Right hindlimb (tissue), 1 donor: Measurements from ENCODE around the gene SFXN2.
"Not testable (repeated sequence)": the region's sequence is repeated elsewhere in the genome, so short reads cannot be mapped to it uniquely, and the experiment has no call there.

Source experiments
- DNase-seq: peaks from one replicate; pipeline ENCODE4 v3.0.0-alpha.2; 2018

SFXN2 gene

GRCh38 chr10:102721954-102722353, 7.5 kb downstream of the SFXN2 start:
- DNase-seq = no peak

DNA sequence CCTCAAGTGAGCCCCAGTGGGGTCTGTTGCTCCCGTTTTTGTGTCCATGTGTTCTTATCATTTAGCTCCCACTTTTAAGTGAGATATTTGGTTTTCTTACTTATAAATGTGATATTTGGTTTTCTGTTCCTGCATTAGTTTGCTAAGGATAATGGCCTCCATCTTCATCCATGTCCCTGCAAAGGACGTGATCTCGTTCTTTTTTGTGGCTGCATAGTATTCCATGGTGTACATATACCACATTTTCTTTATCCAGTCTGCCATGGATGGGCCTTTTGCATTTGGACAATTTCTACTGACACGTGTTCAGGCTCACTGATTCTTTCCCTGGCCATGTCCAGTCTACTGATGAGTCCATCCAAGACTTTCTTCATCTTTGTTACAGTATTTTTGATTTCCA, 9.6 kb downstream of the SFXN2 start:
- DNase-seq = no peak

DNA sequence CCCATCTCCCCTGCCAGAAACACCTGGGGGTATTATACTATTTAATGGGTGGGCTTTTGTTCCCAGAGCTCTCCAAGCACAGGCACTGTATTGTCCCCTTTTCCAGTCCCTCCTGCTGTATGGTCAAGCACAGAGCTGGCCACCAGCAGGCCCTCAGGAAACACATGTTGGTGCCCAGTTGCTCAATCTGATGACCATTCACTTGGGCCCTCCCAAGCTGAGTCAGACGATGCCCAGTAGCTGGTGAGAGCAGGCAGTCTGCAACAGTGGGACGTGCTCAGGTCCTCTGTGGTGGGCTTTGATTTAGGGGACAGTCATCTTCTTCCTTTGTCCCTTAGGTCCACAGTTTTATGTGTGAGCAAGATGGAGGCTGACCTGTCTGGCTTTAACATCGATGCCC, 11.8 kb downstream of the SFXN2 start:
- DNase-seq = no peak

- DNase-seq = no peak
These were observed 12.8 kb downstream of the SFXN2 start for GRCh38 chr10:102727037-102727818.

- DNase-seq = peak; percentile 86
These were observed 14.9 kb downstream of the SFXN2 start for GRCh38 chr10:102729029-102730026.

GRCh38 chr10:102731222-102731800, 16.9 kb downstream of the SFXN2 start:
- DNase-seq = no peak

- DNase-seq = no peak
These were observed 18.2 kb downstream of the SFXN2 start for GRCh38 chr10:102732661-102733060.

- DNase-seq = no peak
These were observed 20.7 kb downstream of the SFXN2 start for GRCh38 chr10:102735065-102735562.

DNA sequence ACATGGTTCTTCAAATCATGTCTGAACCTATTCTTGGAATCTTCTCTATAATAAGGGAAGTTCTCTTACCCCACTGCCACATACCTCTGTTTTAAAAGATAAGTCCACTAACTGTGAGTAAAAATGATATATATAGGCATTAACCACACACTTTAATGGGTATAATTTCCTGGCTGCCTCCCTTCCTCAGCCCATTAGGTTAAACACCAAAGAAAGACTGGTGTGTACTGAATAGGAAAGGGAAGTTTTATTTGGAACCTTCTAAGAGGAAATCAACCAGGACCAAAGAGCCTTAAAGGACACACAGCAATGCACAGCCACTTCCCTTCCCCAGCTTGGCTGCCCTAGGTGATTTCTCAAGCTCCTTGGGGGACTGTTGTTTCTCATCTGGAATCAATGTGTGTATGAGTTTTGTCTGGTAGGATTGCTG, 24.3 kb downstream of the SFXN2 start:
- DNase-seq = no peak

- DNase-seq = no peak
These were observed 25.8 kb downstream of the SFXN2 start for GRCh38 chr10:102740229-102740628.

DNA sequence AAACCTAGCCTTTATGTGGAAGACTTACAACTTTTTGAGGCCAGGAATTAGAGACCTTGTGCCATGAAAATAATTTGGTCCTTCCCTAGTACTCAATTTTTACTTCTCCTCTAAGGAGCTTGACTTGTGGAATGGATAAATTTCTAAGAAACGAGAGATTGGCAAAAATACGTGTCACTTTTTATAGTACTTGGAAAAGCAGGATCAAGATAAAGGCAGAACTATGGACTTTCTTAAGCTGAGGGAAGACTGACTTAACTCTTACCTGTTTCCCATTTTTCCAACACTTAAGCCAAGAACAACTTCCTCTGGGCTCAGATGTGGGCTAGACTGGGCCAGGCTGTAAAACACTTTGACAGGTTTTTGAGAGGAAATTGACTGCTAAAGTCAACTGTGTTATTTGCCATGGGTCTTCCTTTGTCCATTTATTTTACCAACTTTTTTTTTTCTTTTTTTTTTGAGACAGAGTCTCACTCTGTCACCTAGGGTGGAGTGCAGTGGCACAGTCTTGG, 27.3 kb downstream of the SFXN2 start:
- peak; percentile 41 for DNase-seq

GRCh38 chr10:102742313-102742712, 27.9 kb downstream of the SFXN2 start:
- DNase-seq = not testable (repeated sequence)

DNA sequence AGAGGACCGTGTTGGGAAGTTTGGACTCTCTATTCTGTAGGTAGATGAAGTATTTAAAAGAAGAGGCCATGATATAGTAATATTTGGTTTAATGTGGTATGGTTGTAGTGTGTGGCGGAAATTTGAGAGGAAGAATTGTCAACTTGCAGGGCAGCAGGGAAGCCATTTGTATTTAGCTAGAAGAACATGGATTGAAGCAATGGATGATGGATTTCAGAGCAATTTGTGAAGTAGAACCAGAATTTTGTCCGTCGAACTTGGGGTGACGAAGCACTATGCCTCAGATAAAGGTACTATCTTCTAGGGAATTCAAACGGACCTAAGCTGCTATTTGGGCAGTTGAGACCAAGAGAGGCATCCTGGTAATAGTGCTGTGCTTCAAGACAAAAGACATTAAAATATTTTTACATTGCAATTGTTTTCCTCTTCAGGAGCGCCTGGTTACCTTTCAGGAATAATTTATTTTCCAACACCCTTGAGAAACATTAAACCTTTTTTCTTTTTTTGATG, 28.7 kb downstream of the SFXN2 start:
- no peak for DNase-seq

- DNase-seq = peak; percentile 99
These were observed 29.3 kb downstream of the SFXN2 start, which contains the start of gene WBP1L for GRCh38 chr10:102743588-102744373. TSS of gene WBP1L (plus strand) at chr10:102743948. CDS start at chr10:102744054, 106 bp downstream.

DNA sequence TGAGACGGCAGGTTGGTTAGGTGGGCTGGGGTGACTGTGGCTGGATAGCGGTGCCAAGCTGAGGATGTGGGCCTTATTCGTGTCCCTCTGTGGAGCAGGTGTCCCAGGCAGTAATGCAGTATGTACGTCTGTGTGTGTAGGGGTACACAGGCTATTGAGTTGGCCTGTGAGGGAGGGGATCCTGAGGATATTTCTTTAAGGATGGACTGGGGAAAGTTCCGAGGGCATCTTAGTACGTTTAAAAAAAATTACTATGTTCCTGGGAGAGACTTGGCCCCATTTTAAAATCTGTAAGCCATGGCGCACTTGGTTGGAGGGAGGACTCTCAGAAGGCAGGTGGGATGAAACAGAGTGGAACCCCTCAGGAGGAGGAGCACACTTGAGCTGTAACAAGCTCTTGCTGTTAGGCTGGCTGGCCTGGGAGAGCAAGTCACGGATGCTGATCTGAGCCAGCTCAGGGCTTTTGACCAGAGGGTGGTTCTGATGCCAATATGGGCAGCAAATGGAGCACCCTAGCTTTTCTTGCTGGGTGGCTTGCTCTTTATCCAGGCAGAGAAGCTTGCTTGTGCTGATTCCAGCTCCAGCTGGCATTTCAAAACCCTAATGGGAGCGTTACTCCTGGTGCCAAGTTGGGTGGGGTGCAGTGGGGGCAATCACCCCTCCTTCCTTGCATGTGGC, 30.1 kb downstream of the SFXN2 start:
- DNase-seq = peak; percentile 31

DNA sequence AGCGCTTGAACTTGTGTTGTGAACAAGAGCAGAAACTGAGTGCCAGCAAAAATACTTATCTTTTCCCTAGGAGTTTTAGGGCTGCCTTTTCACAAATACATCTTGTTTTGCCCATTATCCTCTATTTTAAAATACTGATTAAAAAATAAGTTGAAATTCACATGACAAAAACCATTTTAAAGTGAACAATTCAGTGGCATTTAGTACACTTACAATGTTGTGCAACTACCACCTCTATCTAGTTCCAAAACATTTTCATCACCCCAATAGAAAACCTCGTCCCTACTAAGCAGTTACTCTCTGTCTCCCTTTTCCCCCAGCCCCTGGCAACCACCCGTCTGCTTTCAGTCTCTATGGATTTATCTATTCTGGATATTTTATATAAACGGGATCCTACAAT, 30.7 kb downstream of the SFXN2 start:
- no peak for DNase-seq

GRCh38 chr10:102752266-102752930, 38.0 kb downstream of the SFXN2 start:
- DNase-seq = peak; percentile 38

DNA sequence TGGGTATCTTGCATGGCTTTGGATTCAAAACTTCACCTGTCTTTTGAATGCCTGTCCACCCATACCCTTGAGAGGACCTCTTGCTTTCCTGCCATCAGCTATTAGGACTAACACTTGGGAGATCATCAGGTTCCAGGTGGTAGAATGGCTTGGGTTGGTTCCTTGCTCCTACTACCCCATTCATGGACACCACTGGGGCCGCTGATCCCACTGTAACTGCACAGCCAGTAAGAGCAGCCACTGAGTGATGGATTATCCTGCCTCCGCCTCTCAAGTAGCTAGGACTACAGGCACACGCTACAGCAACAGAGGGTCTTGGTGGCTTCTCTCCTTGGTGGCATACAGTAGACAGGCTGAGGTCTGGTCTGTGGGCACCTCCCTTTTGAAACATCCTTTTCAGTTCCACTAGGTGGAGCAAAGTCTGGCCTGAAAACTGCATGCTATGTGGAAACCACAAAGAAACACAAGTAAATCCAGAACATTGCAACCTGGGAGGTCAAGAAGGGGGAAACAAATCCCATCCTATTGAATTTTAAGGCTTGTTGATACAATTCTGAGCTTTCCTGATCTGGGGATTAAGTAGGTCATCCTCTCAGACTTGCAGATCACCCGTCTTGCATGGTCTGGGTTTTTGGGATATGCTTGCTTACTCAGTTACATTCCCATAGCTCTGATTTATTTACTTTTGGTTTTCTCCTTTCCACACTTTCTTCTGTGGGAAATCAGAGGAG, 38.7 kb downstream of the SFXN2 start:
- peak; percentile 65 for DNase-seq

DNA sequence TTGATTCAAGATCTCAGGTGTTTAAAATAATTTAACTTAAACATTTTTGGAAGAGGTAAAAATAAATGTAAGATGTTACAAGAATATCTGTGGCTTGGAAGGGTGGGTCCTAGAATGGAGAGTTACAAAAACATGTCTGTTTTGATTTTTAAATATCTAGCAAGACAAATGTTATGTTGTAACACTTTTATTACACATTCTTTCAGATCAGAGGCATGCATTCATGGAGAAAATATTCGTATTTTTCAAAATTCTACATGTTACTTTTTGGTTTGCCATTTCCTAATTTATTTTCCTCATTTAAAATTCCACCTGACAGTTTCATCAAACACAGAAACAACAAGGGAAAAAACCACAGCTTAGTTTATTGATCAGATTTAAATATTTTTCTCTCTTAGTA, 39.3 kb downstream of the SFXN2 start:
- no peak for DNase-seq

DNA sequence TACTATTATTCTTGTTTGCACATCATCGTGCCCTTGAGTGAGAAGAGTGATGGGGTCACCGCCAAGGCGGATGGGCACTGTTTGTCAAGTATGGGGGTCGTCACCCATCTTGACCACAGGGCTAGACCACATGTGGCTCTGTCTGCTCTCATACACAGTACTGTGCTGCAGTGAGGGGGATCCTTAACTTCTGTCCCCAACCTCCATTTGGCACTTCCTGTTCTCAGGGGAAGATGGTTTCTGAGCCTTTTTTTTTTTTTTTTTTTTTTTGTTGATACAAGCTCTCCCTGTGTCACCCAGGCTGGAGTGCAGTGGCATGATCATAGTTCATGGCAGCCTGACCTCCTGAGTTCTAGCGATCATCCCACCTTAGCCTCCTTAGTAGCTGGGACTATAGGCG, 42.9 kb downstream of the SFXN2 start:
- no peak for DNase-seq
